IMR-90 (cell line): ENCODE results near the gene SLC9A9.

Source experiments
- BHLHE40 ChIP-seq: fragments of 150-350 bp; IDR thresholded peaks from 2 replicates; pipeline ENCODE4 v1.6.1; 2016; ENCODE audit warnings: mild to moderate bottlenecking, low read depth, low read length
- CHD1 ChIP-seq: IDR thresholded peaks from 2 replicates; pipeline ENCODE4 v1.6.1; 2012; ENCODE audit warnings: low read depth, low read length, improper control_type of control experiment
- FOS ChIP-seq: fragments of 150-350 bp; IDR thresholded peaks from 2 replicates; pipeline ENCODE4 v1.6.1; 2016; ENCODE audit warnings: low read depth, low read length
- MAFK ChIP-seq: IDR thresholded peaks from 2 replicates; pipeline ENCODE4 v1.6.1; 2012; ENCODE audit warnings: low read depth, low read length, improper control_type of control experiment
- MAZ ChIP-seq: IDR thresholded peaks from 2 replicates; pipeline ENCODE4 v1.6.1; 2012; ENCODE audit warnings: low read depth, mild to moderate bottlenecking, low read length, improper control_type of control experiment, moderate library complexity, borderline replicate concordance
- POLR2A ChIP-seq: IDR thresholded peaks from 2 replicates; pipeline ENCODE4 v1.6.1; 2012; ENCODE audit warnings: mild to moderate bottlenecking, low read depth, low read length
- RAD21 ChIP-seq: IDR thresholded peaks from 2 replicates; pipeline ENCODE4 v1.6.1; 2012; ENCODE audit warnings: low read length, improper control_type of control experiment
- RCOR1 ChIP-seq: IDR thresholded peaks from 2 replicates; pipeline ENCODE4 v1.6.1; 2012; ENCODE audit warnings: mild to moderate bottlenecking, low read length, improper control_type of control experiment; ENCODE audit not compliant: insufficient replicate concordance
- SMC3 ChIP-seq: fragments of 150-350 bp; IDR thresholded peaks from 2 replicates; pipeline ENCODE4 v1.6.1; 2016; ENCODE audit warnings: low read depth, mild to moderate bottlenecking, antibody characterized with exemption, low read length, moderate library complexity
- TF ChIP-seq, protein P1 (sequence below): fragments of 150-350 bp; IDR thresholded peaks from 2 replicates; pipeline ENCODE4 v1.6.1; 2017; ENCODE audit warnings: mild to moderate bottlenecking, antibody characterized with exemption, low read length, low read depth
- TF ChIP-seq, protein P2 (sequence below): conservative IDR thresholded peaks from 2 replicates; pipeline ENCODE4 v1.5.1; 2012; ENCODE audit warnings: mild to moderate bottlenecking, low read depth, low read length, improper control_type of control experiment

DNA sequence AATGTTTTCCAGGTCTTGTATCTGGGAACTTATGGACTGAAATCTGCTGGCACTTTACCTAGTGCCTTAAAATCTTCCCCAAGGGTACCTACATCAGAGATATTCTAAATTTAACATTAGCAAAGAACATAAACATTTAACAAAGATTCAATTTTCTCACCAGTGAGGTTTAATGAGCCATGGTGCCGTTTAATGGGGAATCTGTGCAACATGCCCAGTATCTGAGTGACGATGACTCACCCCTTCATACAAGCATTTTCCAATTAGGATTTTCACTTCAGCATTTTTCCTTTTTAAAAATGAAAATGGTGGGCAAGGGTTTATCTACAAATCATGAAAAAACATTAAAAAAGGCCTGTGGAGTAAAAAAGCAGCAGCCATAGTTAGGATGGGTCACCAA lies 189.4 kb downstream of the SLC9A9 start:
- TF ChIP-seq CHD1 (no peak), POLR2A (no peak), RCOR1 (no peak), SMC3 (no peak), BHLHE40 (no peak), RAD21 (no peak), MAZ (no peak), MAFK (no peak), FOS (no peak)
- TF ChIP-seq, protein P1, sequence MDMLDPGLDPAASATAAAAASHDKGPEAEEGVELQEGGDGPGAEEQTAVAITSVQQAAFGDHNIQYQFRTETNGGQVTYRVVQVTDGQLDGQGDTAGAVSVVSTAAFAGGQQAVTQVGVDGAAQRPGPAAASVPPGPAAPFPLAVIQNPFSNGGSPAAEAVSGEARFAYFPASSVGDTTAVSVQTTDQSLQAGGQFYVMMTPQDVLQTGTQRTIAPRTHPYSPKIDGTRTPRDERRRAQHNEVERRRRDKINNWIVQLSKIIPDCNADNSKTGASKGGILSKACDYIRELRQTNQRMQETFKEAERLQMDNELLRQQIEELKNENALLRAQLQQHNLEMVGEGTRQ = no peak
- TF ChIP-seq, protein P2, sequence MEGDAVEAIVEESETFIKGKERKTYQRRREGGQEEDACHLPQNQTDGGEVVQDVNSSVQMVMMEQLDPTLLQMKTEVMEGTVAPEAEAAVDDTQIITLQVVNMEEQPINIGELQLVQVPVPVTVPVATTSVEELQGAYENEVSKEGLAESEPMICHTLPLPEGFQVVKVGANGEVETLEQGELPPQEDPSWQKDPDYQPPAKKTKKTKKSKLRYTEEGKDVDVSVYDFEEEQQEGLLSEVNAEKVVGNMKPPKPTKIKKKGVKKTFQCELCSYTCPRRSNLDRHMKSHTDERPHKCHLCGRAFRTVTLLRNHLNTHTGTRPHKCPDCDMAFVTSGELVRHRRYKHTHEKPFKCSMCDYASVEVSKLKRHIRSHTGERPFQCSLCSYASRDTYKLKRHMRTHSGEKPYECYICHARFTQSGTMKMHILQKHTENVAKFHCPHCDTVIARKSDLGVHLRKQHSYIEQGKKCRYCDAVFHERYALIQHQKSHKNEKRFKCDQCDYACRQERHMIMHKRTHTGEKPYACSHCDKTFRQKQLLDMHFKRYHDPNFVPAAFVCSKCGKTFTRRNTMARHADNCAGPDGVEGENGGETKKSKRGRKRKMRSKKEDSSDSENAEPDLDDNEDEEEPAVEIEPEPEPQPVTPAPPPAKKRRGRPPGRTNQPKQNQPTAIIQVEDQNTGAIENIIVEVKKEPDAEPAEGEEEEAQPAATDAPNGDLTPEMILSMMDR = no peak
